ENCODE results near the gene ACTR1A.
A peak's percentile ranks its signal among the peaks of the same experiment; 100 is the strongest.

Gene ACTR1A

GRCh38 chr10:102433619-102434046, 68.9 kb downstream of the ACTR1A start:
- no peak for DNase-seq (ENCODE audit: insufficient read length, low spot score)
- no peak for TF ChIP-seq CTCF (IDR thresholded peaks at IDR 0.05; ENCODE audit: insufficient read depth, missing control alignments)
- FAIRE-seq = no peak

GRCh38 chr10:102432162-102432950, 70.2 kb downstream of the ACTR1A start, which contains the start of gene CUEDC2:
Gene CUEDC2, minus strand, starts transcription at chr10:102432574. Its CDS starts 7,386 bp downstream, at chr10:102425188.
- no peak for FAIRE-seq
- no peak for TF ChIP-seq CTCF (IDR thresholded peaks at IDR 0.05; ENCODE audit: insufficient read depth, missing control alignments)

GRCh38 chr10:102431452-102432124, 70.9 kb downstream of the ACTR1A start:
- DNase-seq (ENCODE audit: insufficient read length, low spot score) (no peak), FAIRE-seq (no peak)
- TF ChIP-seq CTCF (IDR thresholded peaks at IDR 0.05; ENCODE audit: insufficient read depth, missing control alignments) = no peak

More at GRCh38 chr10:102432162-102432950, 70.2 kb downstream of the ACTR1A start, which contains the start of gene CUEDC2:
- DNase-seq (ENCODE audit: insufficient read length, low spot score) = peak; percentile 93

- no peak for TF ChIP-seq CTCF (IDR thresholded peaks at IDR 0.05; ENCODE audit: insufficient read depth, missing control alignments)
- no peak for FAIRE-seq
- no peak for DNase-seq (ENCODE audit: insufficient read length, low spot score)
Observed at GRCh38 chr10:102429468-102429867, 73.0 kb downstream of the ACTR1A start.

Measured in D721Med (cell line).